ENCODE results near the gene GORASP2. TPM values are rescaled to one million over a fixed set of nuclear protein-coding genes. Genes with fewer than 3 reads are reported as not detected.

The GORASP2 gene
- total and polyA plus RNA-seq, 2 experiments from 2014 or later, result 44.5 to 45.2 TPM

DNA sequence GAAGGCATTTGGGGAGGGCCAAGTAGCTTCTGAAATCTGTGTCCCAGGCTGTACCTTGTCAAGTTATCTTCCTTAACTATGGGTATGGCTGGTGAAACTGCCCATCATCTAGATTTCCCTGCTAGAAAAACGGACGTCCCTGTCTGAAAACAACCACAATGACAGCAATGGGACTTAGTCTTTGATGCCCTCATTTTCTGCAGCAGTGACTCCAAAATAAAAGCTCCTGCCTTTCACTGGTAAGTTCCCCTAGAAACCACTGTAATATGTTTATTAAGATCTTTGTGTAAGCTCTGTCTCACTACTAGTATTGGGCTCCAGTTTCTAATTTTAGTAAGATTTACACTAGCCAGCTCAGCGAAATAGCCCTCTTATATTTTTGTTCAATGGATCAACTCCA lies 47.2 kb upstream of the GORASP2 start (continued):
- TF ChIP-seq, protein P1, sequence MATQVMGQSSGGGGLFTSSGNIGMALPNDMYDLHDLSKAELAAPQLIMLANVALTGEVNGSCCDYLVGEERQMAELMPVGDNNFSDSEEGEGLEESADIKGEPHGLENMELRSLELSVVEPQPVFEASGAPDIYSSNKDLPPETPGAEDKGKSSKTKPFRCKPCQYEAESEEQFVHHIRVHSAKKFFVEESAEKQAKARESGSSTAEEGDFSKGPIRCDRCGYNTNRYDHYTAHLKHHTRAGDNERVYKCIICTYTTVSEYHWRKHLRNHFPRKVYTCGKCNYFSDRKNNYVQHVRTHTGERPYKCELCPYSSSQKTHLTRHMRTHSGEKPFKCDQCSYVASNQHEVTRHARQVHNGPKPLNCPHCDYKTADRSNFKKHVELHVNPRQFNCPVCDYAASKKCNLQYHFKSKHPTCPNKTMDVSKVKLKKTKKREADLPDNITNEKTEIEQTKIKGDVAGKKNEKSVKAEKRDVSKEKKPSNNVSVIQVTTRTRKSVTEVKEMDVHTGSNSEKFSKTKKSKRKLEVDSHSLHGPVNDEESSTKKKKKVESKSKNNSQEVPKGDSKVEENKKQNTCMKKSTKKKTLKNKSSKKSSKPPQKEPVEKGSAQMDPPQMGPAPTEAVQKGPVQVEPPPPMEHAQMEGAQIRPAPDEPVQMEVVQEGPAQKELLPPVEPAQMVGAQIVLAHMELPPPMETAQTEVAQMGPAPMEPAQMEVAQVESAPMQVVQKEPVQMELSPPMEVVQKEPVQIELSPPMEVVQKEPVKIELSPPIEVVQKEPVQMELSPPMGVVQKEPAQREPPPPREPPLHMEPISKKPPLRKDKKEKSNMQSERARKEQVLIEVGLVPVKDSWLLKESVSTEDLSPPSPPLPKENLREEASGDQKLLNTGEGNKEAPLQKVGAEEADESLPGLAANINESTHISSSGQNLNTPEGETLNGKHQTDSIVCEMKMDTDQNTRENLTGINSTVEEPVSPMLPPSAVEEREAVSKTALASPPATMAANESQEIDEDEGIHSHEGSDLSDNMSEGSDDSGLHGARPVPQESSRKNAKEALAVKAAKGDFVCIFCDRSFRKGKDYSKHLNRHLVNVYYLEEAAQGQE (IDR thresholded peaks at IDR 0.05; ENCODE audit: unreplicated experiment), result no peak
- TF ChIP-seq ZNF331 (CRISPR knock-in tag; IDR thresholded peaks at IDR 0.05; ENCODE audit: low read depth) (no peak), POLR2AphosphoS5 (IDR thresholded peaks at IDR 0.05; ENCODE audit: low read depth) (no peak), ETS1 (IDR thresholded peaks at IDR 0.05) (no peak), ZNF114 (CRISPR knock-in tag; IDR thresholded peaks at IDR 0.05) (no peak), EZH2phosphoT487 (IDR thresholded peaks at IDR 0.05; ENCODE audit: unreplicated experiment) (no peak)
- TF ChIP-seq, protein P2, sequence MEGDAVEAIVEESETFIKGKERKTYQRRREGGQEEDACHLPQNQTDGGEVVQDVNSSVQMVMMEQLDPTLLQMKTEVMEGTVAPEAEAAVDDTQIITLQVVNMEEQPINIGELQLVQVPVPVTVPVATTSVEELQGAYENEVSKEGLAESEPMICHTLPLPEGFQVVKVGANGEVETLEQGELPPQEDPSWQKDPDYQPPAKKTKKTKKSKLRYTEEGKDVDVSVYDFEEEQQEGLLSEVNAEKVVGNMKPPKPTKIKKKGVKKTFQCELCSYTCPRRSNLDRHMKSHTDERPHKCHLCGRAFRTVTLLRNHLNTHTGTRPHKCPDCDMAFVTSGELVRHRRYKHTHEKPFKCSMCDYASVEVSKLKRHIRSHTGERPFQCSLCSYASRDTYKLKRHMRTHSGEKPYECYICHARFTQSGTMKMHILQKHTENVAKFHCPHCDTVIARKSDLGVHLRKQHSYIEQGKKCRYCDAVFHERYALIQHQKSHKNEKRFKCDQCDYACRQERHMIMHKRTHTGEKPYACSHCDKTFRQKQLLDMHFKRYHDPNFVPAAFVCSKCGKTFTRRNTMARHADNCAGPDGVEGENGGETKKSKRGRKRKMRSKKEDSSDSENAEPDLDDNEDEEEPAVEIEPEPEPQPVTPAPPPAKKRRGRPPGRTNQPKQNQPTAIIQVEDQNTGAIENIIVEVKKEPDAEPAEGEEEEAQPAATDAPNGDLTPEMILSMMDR (conservative IDR thresholded peaks at IDR 0.05; ENCODE audit: low read depth in 2 of 2), result no peak

DNA sequence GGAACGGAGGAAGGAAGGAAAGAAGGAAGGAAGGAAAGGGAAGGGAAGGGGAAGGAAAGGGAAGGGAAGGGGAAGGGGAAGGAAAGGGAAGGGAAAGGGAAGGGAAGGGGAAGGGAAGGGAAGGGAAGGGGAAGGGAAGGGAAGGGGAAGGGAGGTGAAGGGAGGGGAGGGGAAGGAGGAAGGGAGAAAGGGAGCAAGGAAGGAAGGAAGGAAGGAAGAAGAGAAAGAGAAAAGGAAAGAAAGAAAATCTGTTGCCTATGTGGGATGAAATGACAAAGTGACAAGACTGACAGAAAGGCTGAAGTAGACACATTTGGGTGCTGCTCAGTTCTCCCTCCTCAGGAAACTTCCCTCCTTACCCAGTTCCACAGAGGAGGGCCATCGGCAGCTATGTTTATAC lies 46.3 kb upstream of the GORASP2 start:
- no peak overlapping the region for H2AFZ ChIP-seq
- Mint-ChIP-seq H3K4me1 (no peaks in the 10 kb centered on the region; the same call in 2 of the 3 replicates), H3K27ac (no peak overlapping the region), H3K9me3 (no peaks in the 10 kb centered on the region), H3K36me3 (ENCODE audit: low read depth) (no peaks in the 10 kb centered on the region), H3K4me3 (no peak overlapping the region), H3K27me3 (ENCODE audit: insufficient read depth, low read depth, poor library complexity) (peaks cover 9% of the 10 kb centered on the region)
- DNase-seq (ENCODE audit: low spot score) (no peak), ATAC-seq (no peak)
- H3K4me2 ChIP-seq, result no peak overlapping the region
- no peaks in the 10 kb centered on the region for H4K20me1 ChIP-seq (replicated peaks; ENCODE audit: insufficient read depth)
- no peaks in the 10 kb centered on the region for H3F3A ChIP-seq (replicated peaks; ENCODE audit: low read depth)
- no peaks in the 10 kb centered on the region for H3K79me2 ChIP-seq (replicated peaks; ENCODE audit: insufficient read depth)
- no peaks in the 10 kb centered on the region for H3K4me1 ChIP-seq (ENCODE audit: insufficient read depth)
- no peak overlapping the region for H3K27ac ChIP-seq (ENCODE audit: low read depth)
- H3K9me2 ChIP-seq (ENCODE audit: insufficient read depth), result 0 out of 2 replicates have a peak, but pooled peaks cover 7% of the 10 kb centered on the region
- H3K4me3 ChIP-seq, result no peak overlapping the region
- no peaks in the 10 kb centered on the region for H3K36me3 ChIP-seq (ENCODE audit: insufficient read depth)
- no peaks in the 10 kb centered on the region for H3K27me3 ChIP-seq (ENCODE audit: insufficient read depth)
- no peak for TF ChIP-seq ZNF462 (CRISPR knock-in tag; IDR thresholded peaks at IDR 0.05)
- TF ChIP-seq EZH2phosphoT487 (IDR thresholded peaks at IDR 0.05; ENCODE audit: unreplicated experiment), result no peak
- TF ChIP-seq, protein P2 (conservative IDR thresholded peaks at IDR 0.05; ENCODE audit: low read depth in 2 of 2), result no peak
- no peak for TF ChIP-seq ZNF114 (CRISPR knock-in tag; IDR thresholded peaks at IDR 0.05)
